Activated T-cell treated with anti-CD3 and anti-CD28 coated beads, Interleukin-2, amount 50 U/mL, for 4 hours (primary cell): ENCODE data around the gene SLC4A4. TPM values are rescaled to one million over a fixed set of nuclear protein-coding genes. Genes with fewer than 3 reads are reported as not detected.
"Not testable (repeated sequence)": the region's sequence is repeated elsewhere in the genome, so short reads cannot be mapped to it uniquely, and the experiment has no call there.

Source experiments
- ATAC-seq, 2 donors: fragments of 200-7000 bp; cut with Tn5 transposase; one replicate each; pipeline ENCODE4 v1.10.0; 2021
- DNase-seq: peaks from one replicate; pipeline ENCODE4 v3.0.0-alpha.2; 2020
- H3K27me3 Mint-ChIP-seq: one replicate; pipeline ENCODE4 v1.8.0; 2021; ENCODE audit warnings: low read depth, mixed read lengths
- H3K36me3 Mint-ChIP-seq: one replicate; pipeline ENCODE4 v1.8.0; 2022; ENCODE audit warnings: mixed read lengths; ENCODE audit not compliant: insufficient read depth
- H3K4me1 Mint-ChIP-seq: one replicate; pipeline ENCODE4 v1.8.0; 2021; ENCODE audit warnings: low read depth, mixed read lengths
- H3K4me3 Mint-ChIP-seq: one replicate; pipeline ENCODE4 v1.8.0; 2021; ENCODE audit warnings: mild to moderate bottlenecking, moderate library complexity, mixed read lengths
- H3K9me3 Mint-ChIP-seq: one replicate; pipeline ENCODE4 v1.8.0; 2021; ENCODE audit warnings: mixed read lengths
- total RNA-seq, 3 donors: library from RNA; stranded (reverse); gene quantifications; one replicate each; pipeline ENCODE4 v1.2.1, GENCODE V29; 2021

SLC4A4 gene
- total RNA-seq, 3 donors from 2014 or later = 0.20 to 0.30 (median 0.26) TPM

DNA sequence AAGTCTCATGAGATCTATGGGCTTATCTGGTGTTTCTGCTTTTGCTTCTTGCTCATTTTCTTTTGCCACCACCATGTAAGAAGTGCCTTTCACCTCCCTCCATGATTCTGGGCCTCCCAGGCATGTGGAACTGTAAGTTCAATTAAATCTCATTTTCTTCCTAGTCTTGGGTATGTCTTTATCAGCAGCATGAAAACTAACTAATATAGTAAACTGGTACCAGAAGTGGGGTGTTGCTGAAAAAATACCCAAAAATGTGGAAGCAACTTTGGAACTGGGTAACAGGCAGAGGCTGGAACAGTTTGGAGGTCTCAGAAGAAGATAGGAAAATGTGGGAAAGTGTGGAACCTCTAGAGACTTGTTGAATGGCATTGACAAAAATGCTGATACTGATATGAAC, 70.1 kb downstream of the SLC4A4 start:
- DNase-seq, ATAC-seq, H3K9me3 Mint-ChIP-seq, H3K4me3 Mint-ChIP-seq, H3K27me3 Mint-ChIP-seq, H3K4me1 Mint-ChIP-seq, H3K36me3 Mint-ChIP-seq: not testable (repeated sequence)

DNA sequence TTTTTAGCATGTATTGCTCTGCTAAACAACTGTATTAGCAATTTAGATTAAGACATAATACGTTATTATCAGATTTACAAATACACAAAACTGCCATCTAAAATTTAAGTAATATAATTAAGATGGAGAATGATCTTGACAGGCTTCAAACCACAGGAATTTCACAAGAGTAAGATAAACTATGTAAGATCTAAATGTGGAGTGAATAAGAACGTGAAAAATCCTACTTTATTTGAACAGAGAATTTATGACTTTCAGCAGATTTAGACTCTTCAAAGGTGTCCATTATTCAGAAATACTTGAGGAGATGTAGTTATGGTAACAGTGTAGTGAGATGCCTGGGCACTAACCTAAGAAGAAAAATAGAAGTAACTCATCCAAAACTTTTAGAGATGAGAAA, 73.2 kb downstream of the SLC4A4 start:
- H3K36me3 Mint-ChIP-seq = no peaks in the 10 kb centered on the region
- H3K27me3 Mint-ChIP-seq = no peaks in the 10 kb centered on the region
- DNase-seq = no peak
- H3K4me1 Mint-ChIP-seq = no peaks in the 10 kb centered on the region
- H3K9me3 Mint-ChIP-seq = peaks cover 9% of the 10 kb centered on the region
- ATAC-seq = no peak
- H3K4me3 Mint-ChIP-seq = no peak overlapping the region

DNA sequence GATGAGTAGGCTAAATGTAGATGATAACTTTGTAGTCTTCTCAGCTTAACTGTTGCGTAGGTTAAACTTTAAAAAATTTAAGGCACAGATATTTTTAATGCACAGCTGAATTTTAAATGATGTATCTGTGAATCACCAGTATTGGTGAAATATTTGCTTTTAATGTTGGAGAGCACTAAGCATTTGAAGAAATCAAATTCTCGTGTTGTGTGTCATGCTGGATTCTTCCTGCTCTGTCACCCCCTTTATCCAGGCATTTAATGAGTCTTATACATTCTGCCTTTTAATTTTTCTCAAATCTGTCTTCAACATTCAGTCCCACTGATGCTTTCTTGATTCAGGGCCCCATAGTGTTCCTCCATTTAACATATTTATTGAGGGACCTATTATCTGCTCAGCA, 76.7 kb downstream of the SLC4A4 start:
- no peak overlapping the region for H3K4me3 Mint-ChIP-seq
- H3K9me3 Mint-ChIP-seq = no peaks in the 10 kb centered on the region
- ATAC-seq (no peak), DNase-seq (no peak)
- H3K36me3 Mint-ChIP-seq = no peaks in the 10 kb centered on the region
- H3K27me3 Mint-ChIP-seq = peaks cover 5% of the 10 kb centered on the region
- no peaks in the 10 kb centered on the region for H3K4me1 Mint-ChIP-seq

DNA sequence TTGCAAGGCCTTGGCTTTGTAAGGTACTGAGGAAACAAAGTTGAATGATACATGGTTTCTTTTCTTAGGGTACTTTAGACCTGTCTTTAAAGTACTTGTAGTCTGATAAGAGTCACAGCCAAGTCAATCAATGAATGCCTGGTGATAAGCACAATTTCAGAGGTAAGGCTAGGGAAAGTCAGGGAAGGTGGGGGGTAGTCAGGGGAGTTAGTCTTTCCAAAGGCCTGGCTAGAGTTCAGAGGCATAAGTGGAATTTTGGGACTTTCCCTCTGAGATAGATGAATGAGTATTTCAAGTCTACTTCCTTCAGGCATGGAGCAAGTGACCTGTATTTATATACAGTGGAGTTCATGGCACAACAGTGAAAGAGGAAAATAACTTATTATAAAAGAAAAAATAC, 78.3 kb downstream of the SLC4A4 start:
- H3K9me3 Mint-ChIP-seq = no peaks in the 10 kb centered on the region
- ATAC-seq (no peak), DNase-seq (no peak)
- H3K36me3 Mint-ChIP-seq = no peaks in the 10 kb centered on the region
- peaks cover 5% of the 10 kb centered on the region for H3K27me3 Mint-ChIP-seq
- H3K4me1 Mint-ChIP-seq = no peaks in the 10 kb centered on the region
- H3K4me3 Mint-ChIP-seq = no peak overlapping the region

DNA sequence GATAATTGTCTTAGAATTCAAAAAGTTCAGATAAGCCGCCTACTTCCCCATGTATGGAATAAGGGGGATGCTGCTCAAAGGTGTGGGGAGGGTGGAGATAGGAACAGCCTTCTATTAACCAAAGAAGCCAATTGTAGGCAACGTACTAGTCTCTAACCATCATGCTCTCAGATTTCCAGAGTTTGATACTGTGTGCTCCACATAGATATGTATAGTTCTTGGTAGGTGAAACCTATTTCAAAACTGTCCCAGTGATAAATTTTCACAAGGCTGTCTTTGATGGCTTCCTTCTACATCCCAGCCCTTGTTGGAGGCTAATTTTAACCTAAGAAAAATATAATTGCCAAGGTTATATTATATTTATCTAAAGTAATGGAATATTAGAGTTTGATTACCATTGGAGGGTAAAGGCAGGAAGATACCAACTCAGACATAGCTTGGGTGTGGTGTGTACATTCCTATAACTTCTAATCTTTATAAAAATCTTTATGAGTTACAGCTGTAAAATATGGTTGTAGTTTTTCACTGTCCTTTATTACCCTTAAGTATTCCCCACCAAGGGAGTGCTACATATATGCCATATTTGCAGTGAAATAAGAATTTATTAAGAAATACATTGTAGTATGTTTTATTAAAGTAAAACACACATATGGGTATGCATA, 87.7 kb downstream of the SLC4A4 start:
- no peaks in the 10 kb centered on the region for H3K36me3 Mint-ChIP-seq

DNA sequence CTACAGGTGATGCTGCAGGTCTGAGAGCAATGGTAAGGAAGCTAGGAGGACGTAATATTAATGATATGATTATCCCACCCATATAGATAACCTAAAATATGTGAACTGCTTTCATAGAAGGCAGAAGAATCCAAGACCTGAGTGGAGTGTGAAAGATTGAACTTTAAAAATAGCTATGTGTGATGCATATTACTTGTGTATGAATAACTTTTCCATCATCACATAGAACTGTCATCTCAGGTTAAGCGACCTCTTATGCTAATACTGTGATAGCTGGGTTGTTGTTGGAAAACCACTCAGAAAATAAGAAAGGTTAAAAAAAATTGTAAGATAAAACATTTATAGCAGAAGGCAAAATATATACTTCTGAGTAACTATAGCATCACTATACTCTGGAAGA, 90.3 kb downstream of the SLC4A4 start:
- no peak for ATAC-seq
- Mint-ChIP-seq H3K36me3 (no peaks in the 10 kb centered on the region), H3K4me1 (no peaks in the 10 kb centered on the region)

More for the DNA sequence above, 87.7 kb downstream of the SLC4A4 start:
- H3K27me3 Mint-ChIP-seq = no peaks in the 10 kb centered on the region
- DNase-seq (no peak), ATAC-seq (no peak)
- H3K4me3 Mint-ChIP-seq = no peak overlapping the region
- H3K4me1 Mint-ChIP-seq = no peaks in the 10 kb centered on the region
- H3K9me3 Mint-ChIP-seq = no peaks in the 10 kb centered on the region

DNA sequence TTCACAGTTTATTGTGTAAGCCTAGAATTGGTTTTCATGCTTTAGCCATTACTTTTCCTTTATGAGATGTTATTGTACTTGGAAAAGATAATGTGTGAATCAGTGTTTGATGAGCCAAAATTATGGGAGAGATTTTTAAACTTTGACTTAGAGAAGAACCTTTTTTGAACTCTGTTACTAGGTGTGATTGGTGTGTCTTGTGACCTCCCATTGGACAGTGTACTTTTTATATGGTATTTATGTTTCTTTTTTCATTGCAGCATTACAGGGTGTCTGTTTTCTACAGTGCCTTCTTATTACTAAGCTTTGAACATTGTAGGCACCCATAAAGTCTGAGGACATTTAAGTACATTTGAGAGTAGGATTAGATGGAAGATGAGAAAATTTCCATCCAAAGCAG, 91.1 kb downstream of the SLC4A4 start:
- H3K27me3 Mint-ChIP-seq = no peaks in the 10 kb centered on the region
- no peaks in the 10 kb centered on the region for H3K9me3 Mint-ChIP-seq
- no peak overlapping the region for H3K4me3 Mint-ChIP-seq
- no peaks in the 10 kb centered on the region for H3K4me1 Mint-ChIP-seq
- DNase-seq = no peak
- no peak for ATAC-seq
- H3K36me3 Mint-ChIP-seq = no peaks in the 10 kb centered on the region

More for the DNA sequence above, 90.3 kb downstream of the SLC4A4 start:
- Mint-ChIP-seq H3K9me3 (no peaks in the 10 kb centered on the region), H3K27me3 (no peaks in the 10 kb centered on the region), H3K4me3 (no peak overlapping the region)
- DNase-seq = no peak

DNA sequence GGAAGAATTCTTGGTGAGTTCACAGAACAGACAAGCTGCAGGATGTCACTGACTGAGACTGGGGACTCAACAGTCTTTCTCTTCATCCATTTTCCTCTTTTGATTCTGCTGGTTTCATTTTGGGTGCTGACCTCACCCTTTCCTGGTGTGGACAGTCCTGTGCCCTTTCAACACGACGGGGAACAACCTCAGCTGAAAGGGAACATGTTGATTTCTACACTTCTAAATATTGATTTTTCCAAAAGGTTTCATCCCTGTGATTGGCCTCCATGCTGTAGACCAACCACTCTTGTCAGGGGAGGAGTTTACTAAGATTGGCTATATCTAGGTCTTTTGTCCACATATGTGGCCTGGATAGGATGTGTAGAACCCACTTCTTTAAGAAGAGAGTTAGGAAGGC, 91.8 kb downstream of the SLC4A4 start:
- no peak overlapping the region for H3K4me3 Mint-ChIP-seq
- no peak for DNase-seq

DNA sequence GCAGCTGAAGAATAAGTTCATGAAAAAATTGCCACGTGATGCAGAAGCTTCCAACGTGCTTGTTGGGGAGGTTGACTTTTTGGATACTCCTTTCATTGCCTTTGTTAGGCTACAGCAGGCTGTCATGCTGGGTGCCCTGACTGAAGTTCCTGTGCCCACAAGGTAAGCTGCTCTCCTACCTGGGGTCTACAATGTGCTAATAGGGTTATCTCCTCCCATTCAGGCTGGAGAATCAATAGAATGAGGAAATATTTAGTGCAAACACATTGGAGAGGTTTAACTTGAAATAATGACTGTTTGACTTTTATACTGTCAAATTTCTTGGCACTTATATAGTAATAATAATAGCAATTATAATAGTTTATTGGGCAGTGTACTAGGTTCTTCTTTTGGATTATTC, 101.8 kb downstream of the SLC4A4 start:
- H3K9me3 Mint-ChIP-seq = no peaks in the 10 kb centered on the region
- no peak overlapping the region for H3K4me3 Mint-ChIP-seq
- no peaks in the 10 kb centered on the region for H3K4me1 Mint-ChIP-seq
- H3K27me3 Mint-ChIP-seq = no peaks in the 10 kb centered on the region
- ATAC-seq (no peak), DNase-seq (no peak)
- H3K36me3 Mint-ChIP-seq = no peaks in the 10 kb centered on the region

More for the DNA sequence above, 91.8 kb downstream of the SLC4A4 start:
- Mint-ChIP-seq H3K4me1 (no peaks in the 10 kb centered on the region), H3K36me3 (no peaks in the 10 kb centered on the region), H3K27me3 (no peaks in the 10 kb centered on the region), H3K9me3 (no peaks in the 10 kb centered on the region)
- no peak for ATAC-seq

DNA sequence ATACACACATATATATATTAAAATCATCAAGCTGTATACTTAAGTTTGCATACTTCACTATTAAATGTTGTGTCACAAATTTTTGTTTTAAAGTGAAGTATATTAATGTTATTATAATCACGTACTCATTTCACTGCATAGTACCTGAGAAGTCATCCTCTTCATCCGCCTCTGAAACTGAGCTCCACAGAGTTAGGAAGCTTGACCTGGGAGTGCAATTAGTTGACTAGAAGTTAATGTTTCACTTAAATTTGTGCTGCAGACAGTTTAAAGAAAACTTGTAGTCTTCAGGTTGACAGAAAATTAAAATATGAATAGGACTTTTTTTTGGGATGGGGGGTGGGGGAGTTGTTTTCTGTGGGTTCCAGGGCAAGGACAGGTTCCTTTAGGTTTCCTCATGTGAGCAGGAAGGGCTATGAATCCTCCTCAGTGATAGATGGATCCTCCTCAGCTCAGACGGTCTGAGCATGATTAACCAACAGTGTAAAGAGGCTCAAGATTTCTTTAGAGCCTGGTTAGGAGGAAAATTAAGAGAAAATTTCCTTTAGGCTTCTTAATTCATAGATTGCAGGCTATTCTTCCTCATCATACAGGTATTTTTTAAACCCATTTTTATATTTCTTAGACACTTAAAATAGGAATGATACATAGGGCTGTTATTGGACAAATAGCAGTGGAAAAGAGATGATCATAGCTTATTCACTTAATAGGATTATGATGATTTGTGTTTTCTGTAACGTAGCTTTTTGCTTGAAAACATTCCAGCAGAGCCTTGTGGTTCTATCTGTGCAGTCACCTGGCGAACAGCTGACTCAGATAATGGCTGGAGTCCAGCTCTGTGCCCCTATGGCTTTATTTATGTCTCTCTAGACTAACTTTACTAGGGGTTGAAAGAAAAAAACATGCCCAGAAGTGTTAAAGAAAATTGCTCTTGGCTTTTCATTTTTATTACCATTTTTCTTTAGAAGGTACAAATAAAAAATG, 102.7 kb downstream of the SLC4A4 start:
- H3K4me1 Mint-ChIP-seq = no peaks in the 10 kb centered on the region
- H3K9me3 Mint-ChIP-seq = no peaks in the 10 kb centered on the region
- no peak for ATAC-seq
- no peaks in the 10 kb centered on the region for H3K27me3 Mint-ChIP-seq
- no peaks in the 10 kb centered on the region for H3K36me3 Mint-ChIP-seq
- no peak for DNase-seq
- no peak overlapping the region for H3K4me3 Mint-ChIP-seq

DNA sequence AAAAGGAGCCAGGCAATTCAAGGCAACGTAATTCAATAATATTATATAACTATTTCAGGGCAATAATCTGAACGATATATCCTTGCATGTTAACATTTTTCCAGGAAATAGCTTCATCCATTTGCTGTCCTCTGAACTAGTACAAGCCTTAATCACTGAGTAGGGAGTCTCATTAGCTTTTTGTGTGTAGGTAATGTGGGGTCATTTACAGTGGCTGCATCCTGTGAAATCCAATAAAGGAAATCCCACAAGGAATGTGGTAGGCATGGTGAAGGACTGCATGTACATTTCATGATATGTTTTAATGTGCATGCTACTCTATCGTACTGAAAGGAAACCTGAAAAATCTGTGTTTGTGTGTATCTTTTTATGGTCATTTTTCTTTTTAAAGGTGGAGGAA, 103.5 kb downstream of the SLC4A4 start:
- no peak overlapping the region for H3K4me3 Mint-ChIP-seq
- H3K9me3 Mint-ChIP-seq = no peaks in the 10 kb centered on the region
- no peaks in the 10 kb centered on the region for H3K36me3 Mint-ChIP-seq
- ATAC-seq (no peak), DNase-seq (no peak)
- no peaks in the 10 kb centered on the region for H3K27me3 Mint-ChIP-seq
- H3K4me1 Mint-ChIP-seq = no peaks in the 10 kb centered on the region

DNA sequence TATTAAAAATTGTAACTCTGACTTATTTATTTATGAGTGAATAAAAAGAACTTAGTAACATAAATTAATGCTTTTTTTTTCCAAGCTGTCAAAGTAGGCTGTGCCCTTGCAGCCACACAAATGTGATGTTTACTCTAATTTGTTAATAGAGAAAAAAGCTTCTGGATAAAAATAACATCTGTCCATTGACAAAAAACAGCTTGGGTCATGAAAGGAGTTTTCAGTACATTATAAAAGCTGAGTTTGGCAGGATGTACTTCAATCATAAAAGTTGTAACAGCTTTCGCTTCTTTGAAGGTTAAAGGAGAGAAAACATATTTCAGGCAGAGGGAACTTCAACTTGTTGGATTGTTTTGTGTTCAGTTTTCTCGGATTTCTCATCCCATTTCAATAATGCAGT, 105.6 kb downstream of the SLC4A4 start:
- Mint-ChIP-seq H3K27me3 (peaks cover 2% of the 10 kb centered on the region), H3K9me3 (no peaks in the 10 kb centered on the region), H3K36me3 (no peaks in the 10 kb centered on the region), H3K4me3 (no peak overlapping the region), H3K4me1 (no peaks in the 10 kb centered on the region)
- no peak for DNase-seq
- ATAC-seq = no peak

DNA sequence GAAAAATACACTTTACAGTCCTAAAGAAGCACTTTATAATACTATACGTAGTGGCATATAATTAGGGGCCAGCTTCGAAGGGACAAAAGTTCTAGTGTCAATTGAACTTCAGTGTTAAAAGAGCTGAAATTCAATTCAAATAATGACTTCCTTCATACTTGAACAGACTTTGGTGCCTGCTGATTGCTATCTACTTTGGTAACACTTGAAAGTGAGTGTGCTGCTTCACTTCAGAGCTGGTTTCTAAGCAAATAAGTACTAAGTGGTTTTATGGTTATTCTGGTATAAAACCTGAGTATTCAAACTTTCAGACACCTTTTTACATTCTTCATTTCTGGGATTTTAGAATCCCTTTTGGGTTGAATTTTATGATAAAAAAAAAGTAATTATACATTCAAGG, 107.0 kb downstream of the SLC4A4 start:
- Mint-ChIP-seq H3K4me3 (no peak overlapping the region), H3K4me1 (no peaks in the 10 kb centered on the region), H3K36me3 (no peaks in the 10 kb centered on the region), H3K9me3 (no peaks in the 10 kb centered on the region), H3K27me3 (peaks cover 2% of the 10 kb centered on the region)
- DNase-seq = no peak
- no peak for ATAC-seq

DNA sequence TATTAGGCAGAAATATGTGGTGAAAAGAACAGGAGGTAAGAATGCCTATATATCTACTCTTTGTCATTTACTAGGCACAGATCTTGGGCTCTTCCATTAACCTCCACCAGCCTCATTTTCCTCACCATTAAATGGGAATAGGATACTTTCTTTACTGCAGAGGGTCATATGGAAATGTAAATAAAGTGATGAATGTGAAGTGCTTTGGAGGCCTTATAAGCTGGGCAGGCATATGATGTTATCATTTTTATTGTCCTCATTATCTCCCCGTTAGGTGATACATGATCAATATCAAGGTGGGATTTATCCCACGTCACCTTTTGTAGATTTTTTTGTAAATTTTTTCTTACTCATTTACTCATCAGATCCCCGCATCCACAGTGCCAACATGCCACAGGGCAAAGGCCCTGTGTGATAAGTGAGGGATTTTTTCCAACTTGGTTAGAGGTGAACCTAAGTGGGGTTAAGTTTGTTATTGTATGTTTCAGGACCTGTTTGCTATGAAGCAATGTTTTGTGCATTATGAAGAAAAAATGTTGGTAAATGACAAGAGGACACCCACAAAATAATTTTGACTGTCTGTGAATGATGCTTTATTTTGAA, 107.8 kb downstream of the SLC4A4 start:
- no peak overlapping the region for H3K4me3 Mint-ChIP-seq
- H3K36me3 Mint-ChIP-seq = no peaks in the 10 kb centered on the region

More for the DNA sequence above, 107.8 kb downstream of the SLC4A4 start:
- H3K9me3 Mint-ChIP-seq = no peaks in the 10 kb centered on the region
- peaks cover 4% of the 10 kb centered on the region for H3K27me3 Mint-ChIP-seq
- DNase-seq = no peak
- H3K4me1 Mint-ChIP-seq = no peaks in the 10 kb centered on the region
- ATAC-seq = no peak
